Measurements from ENCODE around the gene IL37.

GRCh38 chr2:112933261-112933660, 22.3 kb downstream of the IL37 start:
- TF ChIP-seq, protein P1, sequence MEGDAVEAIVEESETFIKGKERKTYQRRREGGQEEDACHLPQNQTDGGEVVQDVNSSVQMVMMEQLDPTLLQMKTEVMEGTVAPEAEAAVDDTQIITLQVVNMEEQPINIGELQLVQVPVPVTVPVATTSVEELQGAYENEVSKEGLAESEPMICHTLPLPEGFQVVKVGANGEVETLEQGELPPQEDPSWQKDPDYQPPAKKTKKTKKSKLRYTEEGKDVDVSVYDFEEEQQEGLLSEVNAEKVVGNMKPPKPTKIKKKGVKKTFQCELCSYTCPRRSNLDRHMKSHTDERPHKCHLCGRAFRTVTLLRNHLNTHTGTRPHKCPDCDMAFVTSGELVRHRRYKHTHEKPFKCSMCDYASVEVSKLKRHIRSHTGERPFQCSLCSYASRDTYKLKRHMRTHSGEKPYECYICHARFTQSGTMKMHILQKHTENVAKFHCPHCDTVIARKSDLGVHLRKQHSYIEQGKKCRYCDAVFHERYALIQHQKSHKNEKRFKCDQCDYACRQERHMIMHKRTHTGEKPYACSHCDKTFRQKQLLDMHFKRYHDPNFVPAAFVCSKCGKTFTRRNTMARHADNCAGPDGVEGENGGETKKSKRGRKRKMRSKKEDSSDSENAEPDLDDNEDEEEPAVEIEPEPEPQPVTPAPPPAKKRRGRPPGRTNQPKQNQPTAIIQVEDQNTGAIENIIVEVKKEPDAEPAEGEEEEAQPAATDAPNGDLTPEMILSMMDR (IDR thresholded peaks at IDR 0.05) = no peak
- no peak for TF ChIP-seq POLR2A (IDR thresholded peaks at IDR 0.05)
